Fibroblast of pulmonary artery (primary cell): ENCODE data around the gene TNFRSF6B.
"Not testable (repeated sequence)": the region's sequence is repeated elsewhere in the genome, so short reads cannot be mapped to it uniquely, and the experiment has no call there.

Source experiments
- DNase-seq: peaks from one replicate; pipeline ENCODE4 v3.0.0-alpha.2; 2010; ENCODE audit warnings: low read depth
- H3K4me3 ChIP-seq: replicated peaks from 2 replicates; pipeline ENCODE4 v1.5.1; 2011; ENCODE audit warnings: low read depth, mild to moderate bottlenecking, control low read depth, low read length, moderate library complexity
- TF ChIP-seq, protein P1 (sequence below): IDR thresholded peaks from 2 replicates; pipeline ENCODE4 v1.5.1; 2011; ENCODE audit warnings: mild to moderate bottlenecking, control low read depth, low read length, inconsistent platforms; ENCODE audit errors: missing control alignments

Gene TNFRSF6B

DNA sequence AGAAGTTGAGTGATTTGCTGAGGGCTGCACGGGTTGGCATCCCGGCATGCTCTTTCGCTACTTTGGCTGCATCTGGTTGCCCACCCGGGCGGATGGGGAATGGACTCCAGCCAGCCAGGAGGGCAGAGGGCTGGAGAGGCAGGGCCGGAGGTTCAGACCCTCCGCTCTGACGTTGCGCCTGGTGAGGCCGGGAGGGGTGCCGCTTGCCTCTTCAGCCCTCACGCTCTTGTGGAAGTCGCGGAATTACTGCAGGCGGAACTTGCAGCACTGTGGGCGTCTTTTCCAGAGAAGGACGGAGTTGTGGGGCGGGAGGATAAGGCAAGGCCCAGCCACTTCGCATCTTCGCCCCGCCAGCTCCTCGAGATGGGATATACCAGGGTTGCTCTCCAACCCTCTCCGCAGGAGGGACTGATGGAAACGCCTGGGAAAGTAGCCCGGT, 37.7 kb upstream of the TNFRSF6B start:
- DNase-seq, result peak; percentile 56
- peak overlapping the region; percentile 88 for H3K4me3 ChIP-seq
- TF ChIP-seq, protein P1, sequence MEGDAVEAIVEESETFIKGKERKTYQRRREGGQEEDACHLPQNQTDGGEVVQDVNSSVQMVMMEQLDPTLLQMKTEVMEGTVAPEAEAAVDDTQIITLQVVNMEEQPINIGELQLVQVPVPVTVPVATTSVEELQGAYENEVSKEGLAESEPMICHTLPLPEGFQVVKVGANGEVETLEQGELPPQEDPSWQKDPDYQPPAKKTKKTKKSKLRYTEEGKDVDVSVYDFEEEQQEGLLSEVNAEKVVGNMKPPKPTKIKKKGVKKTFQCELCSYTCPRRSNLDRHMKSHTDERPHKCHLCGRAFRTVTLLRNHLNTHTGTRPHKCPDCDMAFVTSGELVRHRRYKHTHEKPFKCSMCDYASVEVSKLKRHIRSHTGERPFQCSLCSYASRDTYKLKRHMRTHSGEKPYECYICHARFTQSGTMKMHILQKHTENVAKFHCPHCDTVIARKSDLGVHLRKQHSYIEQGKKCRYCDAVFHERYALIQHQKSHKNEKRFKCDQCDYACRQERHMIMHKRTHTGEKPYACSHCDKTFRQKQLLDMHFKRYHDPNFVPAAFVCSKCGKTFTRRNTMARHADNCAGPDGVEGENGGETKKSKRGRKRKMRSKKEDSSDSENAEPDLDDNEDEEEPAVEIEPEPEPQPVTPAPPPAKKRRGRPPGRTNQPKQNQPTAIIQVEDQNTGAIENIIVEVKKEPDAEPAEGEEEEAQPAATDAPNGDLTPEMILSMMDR, result no peak

DNA sequence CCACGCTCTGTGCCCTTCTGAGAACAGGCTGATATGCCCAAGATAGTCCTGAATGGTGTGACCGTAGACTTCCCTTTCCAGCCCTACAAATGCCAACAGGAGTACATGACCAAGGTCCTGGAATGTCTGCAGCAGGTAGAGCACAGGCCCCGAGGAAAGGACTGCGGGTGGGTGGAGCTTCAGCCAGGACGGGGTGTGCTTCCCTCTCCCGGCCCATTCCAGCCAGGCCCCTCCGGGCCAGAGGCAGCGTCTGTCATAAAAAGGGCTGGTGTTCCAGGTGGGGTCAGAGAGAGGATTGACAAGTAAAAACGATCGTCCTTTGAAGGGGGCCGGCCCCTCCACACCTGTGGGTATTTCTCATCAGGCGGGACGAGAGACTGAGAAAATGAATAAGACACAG, 37.1 kb upstream of the TNFRSF6B start:
- DNase-seq, result no peak
- H3K4me3 ChIP-seq, result peak overlapping the region; percentile 88
- TF ChIP-seq, protein P1, result no peak

DNA sequence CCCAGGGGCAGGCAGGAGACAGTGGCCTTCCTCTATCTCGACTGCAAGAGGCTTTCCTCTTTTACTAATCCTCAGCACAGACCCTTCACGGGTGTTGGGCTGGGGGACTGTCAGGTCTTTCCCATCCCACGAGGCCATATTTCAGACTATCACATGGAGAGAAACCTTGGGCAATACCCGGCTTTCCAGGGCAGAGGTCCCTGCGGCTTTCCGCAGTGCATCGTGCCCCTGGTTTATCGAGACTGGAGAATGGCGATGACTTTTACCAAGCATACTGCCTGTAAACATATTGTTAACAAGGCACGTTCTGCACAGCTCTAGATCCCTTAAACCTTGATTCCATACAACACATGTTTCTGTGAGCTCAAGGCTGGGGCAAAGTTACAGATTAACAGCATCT, 36.3 kb upstream of the TNFRSF6B start:
- not testable (repeated sequence) for H3K4me3 ChIP-seq, DNase-seq

DNA sequence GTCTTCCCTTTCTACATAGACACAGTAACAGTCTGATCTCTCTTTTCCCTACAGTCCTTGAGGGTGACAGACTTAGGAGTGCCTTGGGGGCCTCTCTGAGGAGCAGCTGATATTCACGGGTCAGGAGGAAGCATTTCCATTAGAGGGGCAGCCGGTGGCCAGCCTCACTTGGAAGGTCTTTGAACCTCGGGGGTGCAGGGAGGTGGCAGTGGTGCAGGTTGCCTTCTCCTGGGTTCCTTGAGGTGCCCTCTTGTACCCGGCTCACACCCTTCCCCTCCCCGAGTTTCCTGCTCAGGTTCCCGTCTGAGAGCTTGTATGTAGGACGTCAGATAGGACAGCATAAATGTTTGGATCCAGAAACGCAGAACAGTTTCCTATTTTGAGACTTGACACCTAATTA, 35.8 kb upstream of the TNFRSF6B start:
- no peak for DNase-seq
- no peak overlapping the region for H3K4me3 ChIP-seq
- TF ChIP-seq, protein P1, result no peak

DNA sequence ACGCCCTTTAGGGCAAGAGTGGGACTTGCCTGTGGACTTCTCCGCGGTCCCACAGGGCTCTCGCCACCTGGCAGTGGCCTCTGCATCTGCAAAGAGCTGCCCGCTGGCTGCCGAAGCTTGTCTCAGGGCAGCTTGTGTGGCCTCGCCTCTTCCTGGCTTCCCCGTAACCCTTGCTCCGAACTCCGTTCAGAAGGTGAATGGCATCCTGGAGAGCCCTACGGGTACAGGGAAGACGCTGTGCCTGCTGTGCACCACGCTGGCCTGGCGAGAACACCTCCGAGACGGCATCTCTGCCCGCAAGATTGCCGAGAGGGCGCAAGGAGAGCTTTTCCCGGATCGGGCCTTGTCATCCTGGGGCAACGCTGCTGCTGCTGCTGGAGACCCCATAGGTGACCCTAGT, 35.3 kb upstream of the TNFRSF6B start:
- TF ChIP-seq, protein P1, result no peak
- DNase-seq, result no peak
- no peak overlapping the region for H3K4me3 ChIP-seq

DNA sequence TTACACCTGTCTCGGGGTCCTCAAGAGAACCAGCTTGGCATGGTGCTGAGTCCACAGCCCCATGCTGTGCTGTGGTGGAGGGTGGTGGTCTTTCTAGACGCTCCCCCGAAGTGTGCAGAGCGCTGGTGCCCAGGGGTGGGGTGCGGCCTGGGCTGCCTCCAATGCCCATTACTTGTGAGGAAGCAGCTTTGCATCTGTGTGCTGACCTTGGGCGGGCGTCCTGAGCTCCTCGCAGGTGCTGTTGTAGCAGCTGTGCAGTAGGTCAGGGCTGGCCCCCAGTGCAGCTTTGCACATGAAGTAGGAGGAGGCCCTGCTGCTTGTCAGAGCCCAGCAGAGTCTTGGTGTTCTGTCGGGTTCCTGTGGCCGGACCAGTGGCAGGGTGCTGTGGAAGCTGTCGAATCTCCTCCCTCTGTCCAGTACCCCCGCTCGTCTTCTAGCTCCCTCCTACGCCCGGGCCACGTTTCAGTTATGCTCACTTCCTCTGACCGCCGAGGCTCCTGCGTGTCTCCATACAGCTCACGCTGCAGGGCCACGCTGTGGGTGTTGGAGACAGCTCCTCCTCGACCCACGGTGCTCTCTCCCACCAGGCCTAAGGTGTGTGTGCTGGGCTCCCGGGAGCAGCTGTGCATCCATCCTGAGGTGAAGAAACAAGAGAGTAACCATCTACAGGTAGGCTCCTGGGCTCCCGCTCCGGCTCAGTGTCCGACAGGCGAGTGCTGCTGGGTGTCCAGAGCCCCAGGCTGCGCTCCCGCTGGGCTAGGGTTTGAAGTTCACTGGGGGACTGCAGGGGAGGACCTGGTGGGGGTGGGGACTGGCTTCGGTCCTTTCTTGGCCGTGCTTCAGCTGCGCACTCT, 34.3 kb upstream of the TNFRSF6B start:
- TF ChIP-seq, protein P1, result no peak
- no peak overlapping the region for H3K4me3 ChIP-seq
- DNase-seq, result no peak

DNA sequence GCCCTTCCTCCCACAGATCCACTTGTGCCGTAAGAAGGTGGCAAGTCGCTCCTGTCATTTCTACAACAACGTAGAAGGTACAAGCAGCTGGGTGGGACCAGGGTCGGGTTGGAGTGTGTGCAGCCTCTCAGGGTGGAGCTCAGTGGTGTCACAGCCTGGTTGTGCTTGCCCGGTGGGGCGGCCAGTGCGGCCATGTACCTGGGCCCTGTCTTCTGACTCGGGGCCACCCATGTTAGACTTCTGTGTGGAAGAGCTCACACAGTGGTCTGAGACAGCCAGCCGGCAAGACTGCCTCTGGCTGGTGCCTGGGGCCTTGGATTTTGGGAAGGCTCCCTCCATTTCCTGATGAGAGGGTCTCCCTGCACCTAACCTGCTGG, 33.7 kb upstream of the TNFRSF6B start:
- H3K4me3 ChIP-seq, result no peak overlapping the region
- TF ChIP-seq, protein P1, result no peak
- DNase-seq, result no peak
